ENCODE results near the gene PSTPIP1.

PSTPIP1 gene

GRCh38 chr15:77010312-77010686 lies 15.4 kb downstream of the PSTPIP1 start:
- H3K4me3 ChIP-seq (ENCODE audit: low read depth, low read length) = no peak overlapping the region
- no peak for TF ChIP-seq CTCF (IDR thresholded peaks at IDR 0.05; ENCODE audit: low read depth, low read length)

- TF ChIP-seq CTCF (IDR thresholded peaks at IDR 0.05; ENCODE audit: low read depth, low read length) = no peak
- no peak overlapping the region for H3K4me3 ChIP-seq (ENCODE audit: low read depth, low read length)
These were observed 15.9 kb downstream of the PSTPIP1 start for GRCh38 chr15:77010857-77011256.

- H3K4me3 ChIP-seq (ENCODE audit: low read depth, low read length) = no peak overlapping the region
- no peak for TF ChIP-seq CTCF (IDR thresholded peaks at IDR 0.05; ENCODE audit: low read depth, low read length)
These were observed 17.3 kb downstream of the PSTPIP1 start for GRCh38 chr15:77012117-77012712.

GRCh38 chr15:77012868-77013267 lies 17.9 kb downstream of the PSTPIP1 start:
- no peak overlapping the region for H3K4me3 ChIP-seq (ENCODE audit: low read depth, low read length)
- no peak for TF ChIP-seq CTCF (IDR thresholded peaks at IDR 0.05; ENCODE audit: low read depth, low read length)

- H3K4me3 ChIP-seq (ENCODE audit: low read depth, low read length) = no peak overlapping the region
- TF ChIP-seq CTCF (IDR thresholded peaks at IDR 0.05; ENCODE audit: low read depth, low read length) = no peak
These were observed 18.8 kb downstream of the PSTPIP1 start for GRCh38 chr15:77013776-77014131.

- TF ChIP-seq CTCF (IDR thresholded peaks at IDR 0.05; ENCODE audit: low read depth, low read length) = no peak
- no peak overlapping the region for H3K4me3 ChIP-seq (ENCODE audit: low read depth, low read length)
These were observed 19.5 kb downstream of the PSTPIP1 start for GRCh38 chr15:77014132-77015081.

GRCh38 chr15:77015646-77016320 lies 20.9 kb downstream of the PSTPIP1 start:
- TF ChIP-seq CTCF (IDR thresholded peaks at IDR 0.05; ENCODE audit: low read depth, low read length) = no peak
- H3K4me3 ChIP-seq (ENCODE audit: low read depth, low read length) = no peak overlapping the region
